LNCAP (cell line): ENCODE data around the gene THBS4.

Source experiments
- TF ChIP-seq, protein P1 (sequence below): fragments of 450-650 bp; IDR thresholded peaks from 2 replicates; pipeline ENCODE4 v1.5.1; 2017; ENCODE audit warnings: mild to moderate bottlenecking

The THBS4 gene

DNA sequence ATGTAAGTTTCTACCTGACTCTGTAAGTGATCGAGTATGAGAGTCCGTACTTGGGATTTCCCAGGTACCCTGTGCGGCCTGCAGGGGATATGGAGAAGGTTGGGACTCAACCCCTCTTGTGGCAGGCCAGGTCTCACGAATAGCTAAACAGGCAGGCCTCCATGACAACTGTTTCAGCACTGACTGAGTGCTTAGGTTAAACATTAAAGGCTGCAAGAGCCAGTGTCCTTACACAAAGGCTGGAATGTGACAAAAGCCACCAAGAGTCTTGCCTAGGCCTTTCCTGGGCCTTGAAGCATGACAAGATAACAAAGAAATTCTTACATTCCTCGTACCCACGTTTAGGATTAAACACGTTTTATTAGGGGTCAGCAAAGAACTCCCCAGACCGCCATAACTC, 58.6 kb downstream of the THBS4 start:
- TF ChIP-seq, protein P1, sequence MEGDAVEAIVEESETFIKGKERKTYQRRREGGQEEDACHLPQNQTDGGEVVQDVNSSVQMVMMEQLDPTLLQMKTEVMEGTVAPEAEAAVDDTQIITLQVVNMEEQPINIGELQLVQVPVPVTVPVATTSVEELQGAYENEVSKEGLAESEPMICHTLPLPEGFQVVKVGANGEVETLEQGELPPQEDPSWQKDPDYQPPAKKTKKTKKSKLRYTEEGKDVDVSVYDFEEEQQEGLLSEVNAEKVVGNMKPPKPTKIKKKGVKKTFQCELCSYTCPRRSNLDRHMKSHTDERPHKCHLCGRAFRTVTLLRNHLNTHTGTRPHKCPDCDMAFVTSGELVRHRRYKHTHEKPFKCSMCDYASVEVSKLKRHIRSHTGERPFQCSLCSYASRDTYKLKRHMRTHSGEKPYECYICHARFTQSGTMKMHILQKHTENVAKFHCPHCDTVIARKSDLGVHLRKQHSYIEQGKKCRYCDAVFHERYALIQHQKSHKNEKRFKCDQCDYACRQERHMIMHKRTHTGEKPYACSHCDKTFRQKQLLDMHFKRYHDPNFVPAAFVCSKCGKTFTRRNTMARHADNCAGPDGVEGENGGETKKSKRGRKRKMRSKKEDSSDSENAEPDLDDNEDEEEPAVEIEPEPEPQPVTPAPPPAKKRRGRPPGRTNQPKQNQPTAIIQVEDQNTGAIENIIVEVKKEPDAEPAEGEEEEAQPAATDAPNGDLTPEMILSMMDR = no peak

DNA sequence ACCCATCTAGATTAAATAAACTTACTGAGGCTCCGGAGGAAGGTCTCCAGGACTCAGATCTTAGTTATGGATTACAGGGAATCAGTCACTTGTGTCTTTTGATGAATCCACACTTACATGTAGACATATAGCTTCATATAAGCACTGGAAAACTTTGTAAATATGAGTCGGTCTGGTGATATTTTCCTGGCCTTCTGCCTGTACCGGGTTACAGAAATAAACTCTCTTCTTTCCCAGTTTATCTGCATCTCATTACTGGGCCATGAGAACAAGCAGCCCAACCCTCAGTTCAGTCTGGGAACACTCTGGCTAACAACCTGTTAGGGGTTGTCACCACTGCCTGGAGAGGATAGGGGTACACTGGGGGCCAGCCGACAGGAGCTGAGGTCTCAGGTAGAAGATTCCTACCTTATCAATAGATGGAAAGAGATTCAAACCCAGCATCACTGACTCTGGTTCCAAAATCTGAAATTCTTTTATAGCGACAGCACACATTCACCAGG, 59.1 kb downstream of the THBS4 start:
- TF ChIP-seq, protein P1 = no peak

DNA sequence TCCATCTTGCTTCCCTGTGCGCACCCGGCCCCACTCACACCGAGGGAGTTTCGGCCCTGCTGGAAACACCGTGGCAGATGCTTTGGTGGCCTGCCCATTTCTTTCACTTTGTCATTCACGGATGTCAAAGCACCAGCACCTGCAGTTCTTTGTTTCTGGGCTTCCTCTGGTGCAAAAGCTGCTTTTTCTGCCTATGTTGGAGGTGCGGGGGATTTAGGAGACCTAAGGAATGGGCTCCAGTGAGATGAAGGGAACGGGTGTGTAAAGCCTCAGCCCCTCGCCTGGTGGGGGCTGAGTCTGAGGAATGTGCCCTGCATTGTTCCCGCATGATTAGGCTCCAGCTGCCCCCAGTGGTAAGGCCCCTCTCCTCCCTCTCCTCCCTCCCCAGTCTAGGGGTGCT, 62.3 kb downstream of the THBS4 start:
- TF ChIP-seq, protein P1 = no peak

DNA sequence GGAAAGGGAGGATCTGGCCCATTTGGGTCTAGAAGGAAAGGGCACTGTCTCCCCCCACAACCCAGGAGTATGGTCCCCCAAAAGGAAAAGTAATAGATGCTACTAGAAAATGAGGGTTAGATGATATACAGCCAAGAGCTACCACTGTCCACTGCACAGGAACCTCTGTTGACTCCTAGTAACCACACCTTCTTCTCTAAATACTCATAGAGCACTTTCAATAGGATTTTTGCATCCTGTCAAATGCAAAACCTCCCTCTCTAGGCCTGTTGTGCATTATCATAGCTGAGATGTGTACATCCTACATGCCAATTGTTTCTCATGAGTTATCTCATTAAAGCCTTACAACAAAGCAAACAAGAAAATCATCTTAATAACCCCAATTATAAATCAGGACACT, 66.8 kb downstream of the THBS4 start:
- TF ChIP-seq, protein P1 = no peak

DNA sequence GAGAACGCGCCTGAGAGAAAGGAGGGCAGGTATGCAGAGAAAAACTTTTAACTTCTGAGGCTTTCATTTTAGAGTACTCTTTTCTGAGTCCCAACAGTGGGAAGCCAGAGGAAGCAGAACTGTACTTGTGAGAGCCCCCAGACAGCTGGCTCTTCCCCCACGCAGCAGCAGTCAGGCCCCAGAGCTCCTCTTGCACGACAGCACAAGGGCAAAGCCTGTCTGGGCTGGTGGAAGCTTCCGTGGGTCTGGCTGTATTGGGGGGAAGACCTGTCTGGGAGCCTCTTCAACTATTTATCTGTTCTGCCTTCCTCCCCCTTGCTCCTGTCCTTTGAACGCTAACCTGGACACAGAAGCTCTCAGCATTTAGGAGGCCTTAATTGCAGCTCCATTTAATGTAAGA, 68.2 kb downstream of the THBS4 start:
- TF ChIP-seq, protein P1 = no peak

DNA sequence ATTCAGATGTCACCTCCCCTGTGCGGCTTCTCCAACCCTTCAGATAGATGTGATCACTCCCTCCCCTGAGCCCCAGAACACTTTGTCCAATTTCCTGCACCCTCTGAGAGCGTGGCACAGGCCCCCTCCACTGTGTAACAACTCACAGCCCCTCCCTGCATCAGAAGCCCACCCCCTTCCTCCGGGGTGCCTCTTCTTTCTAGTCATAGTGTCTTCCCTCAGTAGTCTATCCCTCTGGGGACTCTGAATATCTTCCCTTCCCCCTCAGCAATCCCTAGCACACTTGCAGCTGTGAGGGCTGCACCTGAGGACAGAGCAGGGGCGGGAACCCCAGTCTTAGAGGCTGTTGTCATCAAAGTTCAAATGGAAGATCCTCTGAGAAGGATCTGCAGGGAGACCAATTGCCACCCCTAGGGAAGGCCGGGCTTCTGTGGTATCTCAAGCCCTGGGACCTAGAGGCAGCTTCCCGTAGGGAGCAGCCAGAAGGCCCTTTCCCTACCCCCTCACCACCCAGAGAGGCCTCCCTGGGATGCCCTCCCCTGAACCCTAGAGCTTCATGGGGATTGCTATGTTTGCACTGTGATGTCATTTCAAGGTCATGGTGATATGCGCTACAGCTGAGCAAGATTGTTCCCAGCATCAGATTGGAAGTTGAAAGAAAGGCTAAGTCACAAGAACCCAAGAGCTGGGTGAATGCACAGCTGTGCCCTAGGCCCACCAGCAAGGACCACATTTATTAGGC, 70.7 kb downstream of the THBS4 start:
- TF ChIP-seq, protein P1 = no peak

DNA sequence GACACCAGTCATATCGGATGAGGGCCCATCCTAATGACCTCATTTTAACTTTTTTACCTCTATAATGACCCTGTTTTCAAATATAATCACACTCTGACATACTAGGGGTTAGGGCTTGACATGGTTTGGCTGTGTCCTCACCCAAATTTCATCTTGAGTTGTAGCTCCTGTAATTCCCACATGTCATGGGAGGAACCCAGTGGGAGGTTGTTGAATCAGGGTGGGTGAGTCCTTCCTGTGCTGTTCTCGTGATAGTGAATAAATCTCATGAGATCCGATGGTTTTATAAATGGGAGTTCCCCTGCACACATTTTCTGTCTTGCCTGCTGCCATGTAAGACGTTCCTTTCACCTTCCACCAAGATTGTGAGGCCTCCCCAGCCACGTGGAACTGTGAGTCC, 71.8 kb downstream of the THBS4 start:
- TF ChIP-seq, protein P1 = no peak
